Right lobe of liver (tissue), 4 donors: Measurements from ENCODE around the gene KIF27.

Experiments used
- POLR2A ChIP-seq: fragments of 450-650 bp; IDR thresholded peaks from one replicate; pipeline ENCODE4 v1.6.1; 2017; ENCODE audit warnings: antibody characterized with exemption, mild to moderate bottlenecking
- TF ChIP-seq, protein P1 (sequence below), 4 donors: fragments of 200-600 bp in 3 of 4; fragments of 450-650 bp in 1 of 4; IDR thresholded peaks; one replicate each; pipeline versions ENCODE4 v1.5.1 to v1.8.0; 2016 to 2022; ENCODE audit warnings: antibody characterized with exemption in 4 of 4, mild to moderate bottlenecking in 2 of 4
- donor health status: DM: no; HTN: no; CAD: no.
- donor health status: DM: no; HTN: no; CAD: no.
- donor health status: DM: no; HTN: yes; CAD: no.

DNA sequence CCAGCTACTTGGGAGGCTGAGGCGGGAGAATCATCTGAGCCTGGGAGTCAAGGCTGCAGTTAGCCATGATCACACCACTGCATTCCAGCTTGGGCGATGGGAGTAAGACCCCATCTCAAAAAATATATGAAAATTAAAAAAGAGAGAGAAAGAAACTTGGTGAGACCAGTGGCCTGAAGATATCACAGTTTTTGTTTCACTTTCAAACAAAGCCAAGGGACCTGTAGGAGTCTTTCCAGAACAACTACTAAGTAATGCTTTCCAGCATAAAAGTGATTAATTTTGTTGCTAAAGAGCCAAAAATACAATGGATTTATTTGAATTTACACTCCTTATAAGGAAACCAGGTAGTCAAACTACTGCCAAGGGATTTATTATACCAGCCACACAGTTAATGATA is 127.2 kb downstream of the KIF27 start:
- TF ChIP-seq, protein P1, sequence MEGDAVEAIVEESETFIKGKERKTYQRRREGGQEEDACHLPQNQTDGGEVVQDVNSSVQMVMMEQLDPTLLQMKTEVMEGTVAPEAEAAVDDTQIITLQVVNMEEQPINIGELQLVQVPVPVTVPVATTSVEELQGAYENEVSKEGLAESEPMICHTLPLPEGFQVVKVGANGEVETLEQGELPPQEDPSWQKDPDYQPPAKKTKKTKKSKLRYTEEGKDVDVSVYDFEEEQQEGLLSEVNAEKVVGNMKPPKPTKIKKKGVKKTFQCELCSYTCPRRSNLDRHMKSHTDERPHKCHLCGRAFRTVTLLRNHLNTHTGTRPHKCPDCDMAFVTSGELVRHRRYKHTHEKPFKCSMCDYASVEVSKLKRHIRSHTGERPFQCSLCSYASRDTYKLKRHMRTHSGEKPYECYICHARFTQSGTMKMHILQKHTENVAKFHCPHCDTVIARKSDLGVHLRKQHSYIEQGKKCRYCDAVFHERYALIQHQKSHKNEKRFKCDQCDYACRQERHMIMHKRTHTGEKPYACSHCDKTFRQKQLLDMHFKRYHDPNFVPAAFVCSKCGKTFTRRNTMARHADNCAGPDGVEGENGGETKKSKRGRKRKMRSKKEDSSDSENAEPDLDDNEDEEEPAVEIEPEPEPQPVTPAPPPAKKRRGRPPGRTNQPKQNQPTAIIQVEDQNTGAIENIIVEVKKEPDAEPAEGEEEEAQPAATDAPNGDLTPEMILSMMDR (IDR thresholded peaks at IDR 0.05), result no peak
- TF ChIP-seq POLR2A, result no peak
